ENCODE measurements around the gene PADI4. TPM values are rescaled to one million over a fixed set of nuclear protein-coding genes. Genes with fewer than 3 reads are reported as not detected.
A peak's percentile ranks its signal among the peaks of the same experiment; 100 is the strongest.

PADI4 gene
- total and polyA plus RNA-seq, 3 experiments from 2014 or later = 0.26 to 2.0 (median 0.27) TPM

GRCh38 chr1:17304151-17304825, 3.7 kb upstream of the PADI4 start:
- peaks cover 18 to 33% of the 10 kb centered on the region in 2 donors for H3K27me3 Mint-ChIP-seq

DNA sequence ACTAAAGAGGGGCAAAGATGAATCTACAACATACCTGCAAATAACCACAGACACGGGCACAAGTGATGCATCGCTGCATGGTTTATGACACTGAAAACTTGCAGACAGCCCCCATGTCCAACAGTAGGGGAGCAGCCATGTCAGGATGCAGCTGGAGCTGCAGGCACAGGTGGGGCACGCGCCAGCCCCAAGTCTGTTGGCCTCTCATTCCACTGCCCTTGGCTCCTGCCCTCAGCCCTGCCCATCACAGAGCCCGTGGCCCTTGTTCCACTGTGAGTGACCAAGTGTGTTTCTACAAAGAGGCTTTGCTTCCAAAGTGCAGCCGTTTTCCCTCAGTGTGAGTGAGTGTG, 3.2 kb upstream of the PADI4 start:
- Mint-ChIP-seq H3K27me3 (peaks cover 21 to 38% of the 10 kb centered on the region in 2 donors), H3K9me3 (peaks cover 7 to 11% (median 10%) of the 10 kb centered on the region in 5 donors), H3K4me1 (no peaks in the 10 kb centered on the region), H3K4me3 (no peak overlapping the region), H3K36me3 (peaks cover 0 to 6% (median 5%) of the 10 kb centered on the region in 3 donors), H3K27ac (no peak overlapping the region)
- no peak overlapping the region for H3K4me3 ChIP-seq (ENCODE audit: low read length)
- no peaks in the 10 kb centered on the region for H3K4me1 ChIP-seq (ENCODE audit: insufficient read depth, low read length)
- no peak for DNase-seq
- ChIA-PET POLR2A (no interaction called here), CTCF (no interaction called here)
- H3K9me3 ChIP-seq (ENCODE audit: low read length) = no peaks in the 10 kb centered on the region
- H3K27ac ChIP-seq (ENCODE audit: low read depth, low read length) = no peak overlapping the region
- H3K27me3 ChIP-seq (ENCODE audit: insufficient read depth, low read length, poor library complexity, severe bottlenecking) = peaks cover 9% of the 10 kb centered on the region
- no peaks in the 10 kb centered on the region for H3K36me3 ChIP-seq (ENCODE audit: insufficient read depth, low read length)

More at GRCh38 chr1:17304151-17304825, 3.7 kb upstream of the PADI4 start:
- Mint-ChIP-seq H3K36me3 (peaks cover 0 to 6% (median 5%) of the 10 kb centered on the region in 3 donors), H3K4me1 (no peaks in the 10 kb centered on the region), H3K4me3 (no peak overlapping the region), H3K9me3 (peaks cover 7 to 13% (median 10%) of the 10 kb centered on the region in 5 donors), H3K27ac (no peak overlapping the region)
- ChIA-PET POLR2A (no interaction called here), CTCF (no interaction called here)
- Histone ChIP-seq H3K4me1 (ENCODE audit: insufficient read depth, low read length) (no peaks in the 10 kb centered on the region), H3K9me3 (ENCODE audit: low read length) (no peaks in the 10 kb centered on the region), H3K27me3 (ENCODE audit: insufficient read depth, low read length, poor library complexity, severe bottlenecking) (peaks cover 4% of the 10 kb centered on the region), H3K36me3 (ENCODE audit: insufficient read depth, low read length) (no peaks in the 10 kb centered on the region), H3K27ac (ENCODE audit: low read depth, low read length) (no peak overlapping the region), H3K4me3 (ENCODE audit: low read length) (no peak overlapping the region)
- no peak for DNase-seq

GRCh38 chr1:17305576-17306095, 2.4 kb upstream of the PADI4 start:
- Mint-ChIP-seq H3K36me3 (peaks cover 0 to 6% (median 5%) of the 10 kb centered on the region in 3 donors), H3K4me1 (no peaks in the 10 kb centered on the region), H3K4me3 (peak overlapping the region in 1 of 7 donors; percentile 23), H3K27ac (no peak overlapping the region), H3K27me3 (peaks cover 24 to 45% of the 10 kb centered on the region in 2 donors), H3K9me3 (peaks cover 7 to 11% (median 10%) of the 10 kb centered on the region in 5 donors)
- Histone ChIP-seq H3K36me3 (ENCODE audit: insufficient read depth, low read length) (no peaks in the 10 kb centered on the region), H3K27me3 (ENCODE audit: insufficient read depth, low read length, poor library complexity, severe bottlenecking) (peaks cover 13% of the 10 kb centered on the region), H3K4me3 (ENCODE audit: low read length) (no peak overlapping the region), H3K27ac (ENCODE audit: low read depth, low read length) (no peak overlapping the region), H3K9me3 (ENCODE audit: low read length) (no peaks in the 10 kb centered on the region), H3K4me1 (ENCODE audit: insufficient read depth, low read length) (no peaks in the 10 kb centered on the region)
- POLR2A ChIA-PET = no interaction called here
- no peak for DNase-seq
- CTCF ChIA-PET = no interaction called here

- H3K9me3 Mint-ChIP-seq = peaks cover 7 to 11% (median 9%) of the 10 kb centered on the region in 5 donors
- Histone ChIP-seq H3K27me3 (ENCODE audit: insufficient read depth, low read length, poor library complexity, severe bottlenecking) (peaks cover 13% of the 10 kb centered on the region), H3K4me1 (ENCODE audit: insufficient read depth, low read length) (no peaks in the 10 kb centered on the region), H3K4me3 (ENCODE audit: low read length) (no peak overlapping the region), H3K27ac (ENCODE audit: low read depth, low read length) (no peak overlapping the region), H3K9me3 (ENCODE audit: low read length) (no peaks in the 10 kb centered on the region), H3K36me3 (ENCODE audit: insufficient read depth, low read length) (no peaks in the 10 kb centered on the region)
- DNase-seq = no peak
- POLR2A ChIA-PET = no interaction called here
- no peaks in the 10 kb centered on the region for H3K4me1 Mint-ChIP-seq
- peaks cover 24 to 45% of the 10 kb centered on the region in 2 donors for H3K27me3 Mint-ChIP-seq
- CTCF ChIA-PET = no interaction called here
- no peak overlapping the region for H3K4me3 Mint-ChIP-seq
- no peak overlapping the region for H3K27ac Mint-ChIP-seq
- H3K36me3 Mint-ChIP-seq = peaks cover 0 to 6% (median 5%) of the 10 kb centered on the region in 3 donors
Observed at GRCh38 chr1:17306407-17306806, 1.6 kb upstream of the PADI4 start.

- CTCF ChIA-PET = no interaction called here
- peaks cover 5 to 8% (median 6%) of the 10 kb centered on the region in 5 donors for H3K9me3 Mint-ChIP-seq
- Histone ChIP-seq H3K27me3 (ENCODE audit: insufficient read depth, low read length, poor library complexity, severe bottlenecking) (peaks cover 13% of the 10 kb centered on the region), H3K27ac (ENCODE audit: low read depth, low read length) (no peak overlapping the region), H3K4me3 (ENCODE audit: low read length) (no peak overlapping the region), H3K4me1 (ENCODE audit: insufficient read depth, low read length) (no peaks in the 10 kb centered on the region), H3K36me3 (ENCODE audit: insufficient read depth, low read length) (no peaks in the 10 kb centered on the region), H3K9me3 (ENCODE audit: low read length) (no peaks in the 10 kb centered on the region)
- H3K36me3 Mint-ChIP-seq = peaks cover 0 to 4% (median 3%) of the 10 kb centered on the region in 3 donors
- H3K4me1 Mint-ChIP-seq = no peaks in the 10 kb centered on the region
- no peak for DNase-seq
- H3K4me3 Mint-ChIP-seq = no peak overlapping the region
- peaks cover 24 to 48% of the 10 kb centered on the region in 2 donors for H3K27me3 Mint-ChIP-seq
- H3K27ac Mint-ChIP-seq = peak overlapping the region in 1 of 8 donors; percentile 14
- POLR2A ChIA-PET = no interaction called here
Observed at GRCh38 chr1:17306921-17307320, 1.1 kb upstream of the PADI4 start.

DNA sequence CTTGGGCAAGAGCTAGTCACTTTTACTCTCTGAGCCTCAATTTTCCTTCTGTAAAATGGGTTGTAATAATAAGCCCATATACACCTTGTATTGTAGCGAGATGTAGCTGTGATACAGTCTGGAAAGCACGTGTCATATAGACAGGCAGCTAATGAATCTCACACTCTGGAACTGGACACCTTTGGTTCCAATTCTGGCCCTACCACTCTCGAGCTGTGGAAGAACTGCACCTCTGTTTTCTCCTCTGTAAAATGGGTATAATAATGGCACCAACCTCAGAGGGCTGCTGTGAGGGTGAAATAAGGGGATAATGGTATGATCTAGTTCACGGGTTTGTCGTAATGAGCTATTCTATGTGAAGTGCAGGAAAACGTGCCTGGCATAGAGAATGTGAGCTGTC, 668 bp upstream of the PADI4 start:
- H3K4me3 ChIP-seq (ENCODE audit: low read length) = no peak overlapping the region
- no peak for DNase-seq
- CTCF ChIA-PET = no interaction called here
- no peak overlapping the region for H3K27ac ChIP-seq (ENCODE audit: low read depth, low read length)
- H3K4me3 Mint-ChIP-seq = no peak overlapping the region
- H3K9me3 ChIP-seq (ENCODE audit: low read length) = no peaks in the 10 kb centered on the region
- no peaks in the 10 kb centered on the region for H3K4me1 ChIP-seq (ENCODE audit: insufficient read depth, low read length)
- POLR2A ChIA-PET = no interaction called here
- H3K36me3 ChIP-seq (ENCODE audit: insufficient read depth, low read length) = no peaks in the 10 kb centered on the region
- peaks cover 0 to 2% (median 0%) of the 10 kb centered on the region in 3 donors for H3K36me3 Mint-ChIP-seq
- H3K27me3 ChIP-seq (ENCODE audit: insufficient read depth, low read length, poor library complexity, severe bottlenecking) = peaks cover 13% of the 10 kb centered on the region
- H3K9me3 Mint-ChIP-seq = peaks cover under 1 to 3% (median 2%) of the 10 kb centered on the region in 5 donors
- peaks cover 24 to 48% of the 10 kb centered on the region in 2 donors for H3K27me3 Mint-ChIP-seq
- no peaks in the 10 kb centered on the region for H3K4me1 Mint-ChIP-seq
- H3K27ac Mint-ChIP-seq = no peak overlapping the region

GRCh38 chr1:17308593-17308992, 596 bp downstream of the PADI4 start:
- peaks cover 24 to 51% of the 10 kb centered on the region in 2 donors for H3K27me3 Mint-ChIP-seq
- H3K4me1 Mint-ChIP-seq = no peaks in the 10 kb centered on the region
- H3K36me3 Mint-ChIP-seq = no peaks in the 10 kb centered on the region
- ChIA-PET POLR2A (no interaction called here), CTCF (no interaction called here)
- Histone ChIP-seq H3K36me3 (ENCODE audit: insufficient read depth, low read length) (no peaks in the 10 kb centered on the region), H3K4me3 (ENCODE audit: low read length) (no peak overlapping the region), H3K27ac (ENCODE audit: low read depth, low read length) (no peak overlapping the region), H3K27me3 (ENCODE audit: insufficient read depth, low read length, poor library complexity, severe bottlenecking) (peaks cover 13% of the 10 kb centered on the region), H3K4me1 (ENCODE audit: insufficient read depth, low read length) (no peaks in the 10 kb centered on the region), H3K9me3 (ENCODE audit: low read length) (no peaks in the 10 kb centered on the region)
- H3K27ac Mint-ChIP-seq = no peak overlapping the region
- DNase-seq = no peak
- no peak overlapping the region for H3K4me3 Mint-ChIP-seq
- H3K9me3 Mint-ChIP-seq = peaks cover 0 to 2% (median 0%) of the 10 kb centered on the region in 5 donors

DNA sequence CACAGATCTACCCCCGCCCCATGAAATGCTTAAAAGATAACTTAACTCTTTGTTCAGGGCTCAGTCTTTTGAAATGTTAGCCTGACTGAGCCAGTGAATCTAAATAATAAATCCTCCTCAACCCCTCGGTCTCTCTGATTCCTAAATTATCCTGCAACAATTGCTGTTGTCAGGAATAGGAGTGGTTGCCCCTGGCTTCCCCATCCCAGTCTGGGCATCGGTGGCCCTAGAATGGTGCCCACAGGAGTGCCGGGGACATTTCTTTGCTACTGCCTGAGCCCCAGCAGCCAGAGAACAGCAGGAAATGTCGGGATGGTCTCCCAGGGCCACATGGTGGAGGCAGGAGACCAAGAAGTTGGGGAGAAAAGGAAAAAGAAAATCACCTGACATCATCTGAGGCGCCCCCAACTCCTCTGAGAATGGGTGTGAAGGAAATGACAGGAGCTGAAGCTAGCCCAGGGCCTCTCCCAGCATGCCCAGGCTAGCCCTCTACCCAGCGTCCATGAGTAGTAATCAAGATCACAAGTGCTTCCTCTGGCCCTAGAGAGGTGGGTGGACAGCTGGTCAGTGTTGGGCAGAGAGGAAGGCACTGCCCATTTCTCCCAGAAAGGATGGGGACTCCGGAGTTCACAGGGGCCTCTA, 1.6 kb downstream of the PADI4 start:
- Mint-ChIP-seq H3K27ac (no peak overlapping the region), H3K27me3 (peaks cover 25 to 51% of the 10 kb centered on the region in 2 donors)
- CTCF ChIA-PET = no interaction called here

More for the DNA sequence above, 1.6 kb downstream of the PADI4 start:
- no peak overlapping the region for H3K4me3 ChIP-seq (ENCODE audit: low read length)
- H3K36me3 Mint-ChIP-seq = no peaks in the 10 kb centered on the region
- H3K27ac ChIP-seq (ENCODE audit: low read depth, low read length) = no peak overlapping the region
- no peaks in the 10 kb centered on the region for H3K9me3 ChIP-seq (ENCODE audit: low read length)
- peaks cover 13% of the 10 kb centered on the region for H3K27me3 ChIP-seq (ENCODE audit: insufficient read depth, low read length, poor library complexity, severe bottlenecking)
- H3K4me1 Mint-ChIP-seq = no peaks in the 10 kb centered on the region
- H3K9me3 Mint-ChIP-seq = peaks cover 0 to 2% (median 0%) of the 10 kb centered on the region in 5 donors
- no peaks in the 10 kb centered on the region for H3K36me3 ChIP-seq (ENCODE audit: insufficient read depth, low read length)
- POLR2A ChIA-PET = no interaction called here
- no peak overlapping the region for H3K4me3 Mint-ChIP-seq
- H3K4me1 ChIP-seq (ENCODE audit: insufficient read depth, low read length) = no peaks in the 10 kb centered on the region
- DNase-seq = no peak
